GM12878 (cell line): ENCODE data around the gene PTPDC1. TPM values are rescaled to one million over a fixed set of nuclear protein-coding genes. Genes with fewer than 3 reads are reported as not detected.

Experiments
- ATAC-seq: fragments of 200-7000 bp; cut with Tn5 transposase; 3 replicates; pipeline ENCODE4 v1.9.1; 2020; ENCODE audit warnings: mild to moderate bottlenecking, moderate library complexity
- BruUV-seq: library from RNA; stranded (reverse); fragments of 400-500 nt; replicated peaks from 2 replicates; lab custom pipeline; 2021; lab: Mats Ljungman, UMichigan
- CTCF ChIA-PET: fragments of 300-600 bp; sonication (Branson Sonifier 250); formaldehyde crosslinking; extraction: SDS; loops from one replicate; lab custom pipeline; 2021; ENCODE audit warnings: inconsistent platforms; lab: Yijun Ruan, JAX
- POLR2A ChIA-PET: fragments of 350-600 bp; formaldehyde crosslinking; extraction: SDS; loops from one replicate; lab custom pipeline; 2021; ENCODE audit warnings: inconsistent platforms; lab: Charles Lee
- RAD21 ChIA-PET: fragments of 300-600 bp; sonication (Branson Sonifier 250); formaldehyde crosslinking; loops from one replicate; lab custom pipeline; 2023; ENCODE audit warnings: antibody characterized with exemption; ENCODE audit not compliant: unreplicated experiment; lab: Charles Lee
- SMC1A ChIA-PET: fragments of 300-600 bp; sonication (Branson Sonifier 250); formaldehyde crosslinking; loops from one replicate; lab custom pipeline; 2023; ENCODE audit not compliant: unreplicated experiment, uncharacterized antibody; lab: Charles Lee
- DNase-seq: peaks from one replicate; pipeline ENCODE4 v3.0.0-alpha.2; 2011; ENCODE audit warnings: low read depth, low spot score
- FAIRE-seq: peaks from 3 replicates; lab custom pipeline; 2011; peaks lifted over from hg19 to GRCh38; lab: Jason Lieb, UNC
- H2AFZ ChIP-seq: 2 replicates; pipeline ENCODE4 v1.6.0; 2011; ENCODE audit warnings: low read depth, low read length, control low read depth; ENCODE audit not compliant: control insufficient read depth
- H3K27ac ChIP-seq: 2 replicates; pipeline ENCODE4 v1.5.1; 2011; ENCODE audit warnings: control low read depth; ENCODE audit not compliant: control insufficient read depth, insufficient read depth
- H3K27me3 ChIP-seq, 2 experiments: replicated peaks in 1 of 2; 2 replicates each; pipeline versions ENCODE4 v1.6.0 to v1.6.1; 2011; ENCODE audit warnings: low read length in 1 of 2; ENCODE audit not compliant: control insufficient read depth in 2 of 2, insufficient read depth in 2 of 2
- H3K36me3 ChIP-seq, 2 experiments: 2 replicates each; pipeline ENCODE4 v1.5.1; 2011; ENCODE audit warnings: low read length in 1 of 2; ENCODE audit not compliant: control insufficient read depth in 2 of 2, insufficient read depth in 2 of 2
- H3K4me1 ChIP-seq: 2 replicates; pipeline ENCODE4 v1.6.1; 2011; ENCODE audit warnings: mild to moderate bottlenecking, low read length, moderate library complexity, mixed read lengths; ENCODE audit not compliant: control insufficient read depth, insufficient read depth
- H3K4me2 ChIP-seq: 2 replicates; pipeline ENCODE4 v1.6.0; 2011; ENCODE audit warnings: control low read depth; ENCODE audit not compliant: control insufficient read depth, insufficient read depth
- H3K4me3 ChIP-seq: fragments of 200-600 bp; sonication (generic); 2 replicates; pipeline ENCODE4 v1.5.1; 2016
- H3K79me2 ChIP-seq: 2 replicates; pipeline ENCODE4 v1.6.0; 2011; ENCODE audit warnings: low read length; ENCODE audit not compliant: control insufficient read depth, insufficient read depth
- H3K9ac ChIP-seq: 2 replicates; pipeline ENCODE4 v1.8.0; 2011; ENCODE audit warnings: low read length, control low read depth, mixed read lengths; ENCODE audit not compliant: control insufficient read depth, insufficient read depth
- H3K9me3 ChIP-seq: replicated peaks from 3 replicates; pipeline ENCODE4 v1.5.1; 2011; ENCODE audit warnings: mild to moderate bottlenecking, low read length; ENCODE audit not compliant: control insufficient read depth, insufficient read depth
- H4K20me1 ChIP-seq: 2 replicates; pipeline ENCODE4 v1.6.0; 2011; ENCODE audit not compliant: control insufficient read depth, insufficient read depth
- CBX5 ChIP-seq: sonication (generic); IDR thresholded peaks from 2 replicates; pipeline ENCODE4 v1.6.1; 2016; ENCODE audit warnings: low read depth, moderate library complexity, mild to moderate bottlenecking, inconsistent platforms
- CTCF ChIP-seq, 3 experiments: IDR thresholded peaks in 2 of 3; conservative IDR thresholded peaks in 1 of 3; 2 replicates each; pipeline ENCODE4 v1.5.1; 2011; ENCODE audit warnings: low read depth in 3 of 3, low read length in 3 of 3, mild to moderate bottlenecking in 3 of 3, control low read depth in 2 of 3, moderate library complexity in 2 of 3, inconsistent platforms in 1 of 3, mixed read lengths in 1 of 3; ENCODE audit not compliant: control insufficient read depth in 2 of 3, insufficient read depth in 1 of 3; ENCODE audit errors: extremely low read depth in 1 of 3
- RAD21 ChIP-seq: IDR thresholded peaks from 2 replicates; pipeline ENCODE4 v1.6.1; 2011; ENCODE audit warnings: mild to moderate bottlenecking, low read depth, low read length, moderate library complexity; ENCODE audit not compliant: insufficient read depth
- RCOR1 ChIP-seq: conservative IDR thresholded peaks from 2 replicates; pipeline ENCODE4 v1.6.1; 2012; ENCODE audit warnings: low read depth, low read length, improper control_type of control experiment
- RELB ChIP-seq: fragments of 450-650 bp; IDR thresholded peaks from 2 replicates; pipeline ENCODE4 v1.6.1; 2017; ENCODE audit warnings: low read depth, mild to moderate bottlenecking, moderate library complexity
- RUNX3 ChIP-seq: IDR thresholded peaks from 2 replicates; pipeline ENCODE4 v1.6.1; 2012; ENCODE audit warnings: low read length, inconsistent platforms
- SMC3 ChIP-seq: IDR thresholded peaks from 2 replicates; pipeline ENCODE4 v1.6.1; 2011; ENCODE audit warnings: low read length, improper control_type of control experiment, borderline replicate concordance
- SPI1 ChIP-seq: IDR thresholded peaks from 2 replicates; pipeline ENCODE4 v1.6.1; 2011; ENCODE audit warnings: low read depth, mild to moderate bottlenecking, low read length, moderate library complexity, borderline replicate concordance; ENCODE audit not compliant: insufficient read depth
- YY1 ChIP-seq: IDR thresholded peaks from 2 replicates; pipeline ENCODE4 v1.6.1; 2011; ENCODE audit warnings: low read depth, mild to moderate bottlenecking, low read length
- WGBS: methylation state at CpG from one replicate; pipeline ENCODE4 v1.1.6; 2016; ENCODE audit warnings: low lambda C conversion rate; ENCODE audit not compliant: insufficient replicate concordance, insufficient coverage; ENCODE audit errors: missing lambda C conversion rate; 5-methylcytosine and 5-hydroxymethylcytosine counted together
- in situ Hi-C: fragments of 300-500 bp; cut with MboI; formaldehyde crosslinking; loops from 9 replicates; pipeline ENCODE4 v1.14.3; 2018; ENCODE audit warnings: mixed read lengths
- intact Hi-C: fragments of 100-400 bp; cut with micrococcal nuclease; formaldehyde crosslinking; loops from one replicate; pipeline ENCODE4 v1.14.2; 2022; ENCODE audit not compliant: unreplicated experiment
- polyA plus RNA-seq, 11 experiments: library from polyadenylated mRNA; depleted of rRNA in 4 of 11; unstranded in 6 of 11; stranded (reverse) in 5 of 11; fragments of >200 nt; fragmentation: Nextera tagmentation in 4 of 11; fragmentation: Illumina TruSeq in 1 of 11; extraction: Ambion mirVana in 4 of 11; extraction: Trizol in 1 of 11; gene quantifications; 1 replicate in 1 of 11; 2 replicates in 10 of 11; pipeline versions ENCODE4 v1.2.1 to v1.2.3, GENCODE V29; 2011 to 2016; ENCODE audit warnings: inconsistent platforms in 2 of 11, missing spikeins in 2 of 11, low read depth in 1 of 11
- total RNA-seq, 4 experiments: library from RNA; depleted of rRNA in 3 of 4; stranded (reverse); fragments of >200 nt in 3 of 4; fragmentation: Illumina TruSeq in 1 of 4; extraction: Trizol in 1 of 4; gene quantifications; 2 replicates each; pipeline versions ENCODE4 v1.2.1 to v1.2.3, GENCODE V29; 2013 to 2021

PTPDC1 gene
- total and polyA plus RNA-seq, 10 of the 15 experiments (the other 5 are each of a cell fraction or from before 2014, with no cell fraction given): 1.2 to 4.5 (median 2.9) TPM

- no TSS peak for BruUV-seq
- no peaks in the 10 kb centered on the region for H3K27me3 ChIP-seq
- 6% methylated on average over 2 of the region's 2 CpGs for WGBS
- FAIRE-seq: peak; percentile 99
- RAD21 ChIA-PET: interaction anchor here (1.3 to 5.4 kb wide), 2 partner anchors 147 to 151 kb away, joined by 3 to 69 read pairs; no protein-coding TSS in a partner anchor
- H2AFZ ChIP-seq: peak overlapping the region; percentile 29; the same call in 1 of the 2 replicates
- H3K4me3 ChIP-seq: no peak overlapping the region
- H3K36me3 ChIP-seq: no peaks in the 10 kb centered on the region
- peaks cover 2% of the 10 kb centered on the region; the same call in 2 of the 3 replicates for H3K9me3 ChIP-seq
- H3K79me2 ChIP-seq: no peaks in the 10 kb centered on the region
- H3K4me1 ChIP-seq: no peaks in the 10 kb centered on the region
- peak; percentile 40 for DNase-seq
- SMC1A ChIA-PET: interaction anchor here (0.8 to 5.7 kb wide), 5 partner anchors 8 to 148 kb away, joined by 3 to 141 read pairs (median 4); no protein-coding TSS in a partner anchor
- ATAC-seq: peak; percentile 86
- TF ChIP-seq SMC3 (peak; percentile 97), RAD21 (peak; percentile 87), RELB (no peak), RCOR1 (no peak), CTCF (IDR thresholded peaks at IDR 0.05 in 2 of 3, conservative IDR thresholded peaks at IDR 0.05 in 1 of 3; ENCODE audit: control insufficient read depth in 2 of 3, extremely low read depth in 1 of 3, insufficient read depth in 1 of 3, low read depth in 3 of 3, low read length in 3 of 3) (peak; percentile 72 to 83 (median 74)), YY1 (peak; percentile 59; the same call in 1 of the 2 replicates), SPI1 (peak; percentile 29; the same call in 1 of the 2 replicates), RUNX3 (peak; percentile 36; the same call in 1 of the 2 replicates), CBX5 (no peak)
- H3K9ac ChIP-seq: no peak overlapping the region
- no peaks in the 10 kb centered on the region for H4K20me1 ChIP-seq
- POLR2A ChIA-PET: no interaction called here
- H3K27ac ChIP-seq: no peak overlapping the region
- in situ Hi-C loops: loop anchor here (5.0 kb wide), 1 partner anchor 147 kb away; no protein-coding TSS in a partner anchor
- no peak overlapping the region for H3K4me2 ChIP-seq
- CTCF ChIA-PET: interaction anchor here (1.0 to 9.0 kb wide), 14 partner anchors 8 to 147 kb away, joined by 3 to 253 read pairs (median 4); no protein-coding TSS in a partner anchor
- intact Hi-C loops: loop anchor here (1.0 kb wide), 1 partner anchor 148 kb away; no protein-coding TSS in a partner anchor
Measured at GRCh38 chr9:94065535-94065961, 18.7 kb upstream of the PTPDC1 start.
